Neural cell (in vitro differentiated cells): ENCODE data around the gene UNC5A. TPM values are rescaled to one million over a fixed set of nuclear protein-coding genes. Genes with fewer than 3 reads are reported as not detected.
A peak's percentile ranks its signal among the peaks of the same experiment; 100 is the strongest.

Experiments used
- H2AFZ ChIP-seq: fragments of 200-600, 300-800 bp; sonication (generic), shearing (Covaris generic); 2 replicates; pipeline ENCODE4 v1.6.0; 2014; ENCODE audit warnings: low read depth, mild to moderate bottlenecking, antibody characterized with exemption, low read length, moderate library complexity
- H3F3A ChIP-seq: fragments of 200-600 bp; shearing (Covaris generic); 2 replicates; pipeline ENCODE4 v1.6.1; 2016; ENCODE audit warnings: mild to moderate bottlenecking, moderate library complexity, mixed read lengths, antibody characterized with exemption, low read length; ENCODE audit not compliant: insufficient read depth, poor library complexity, severe bottlenecking
- H3K27ac ChIP-seq: fragments of 200-600, 300-800 bp; sonication (generic), shearing (Covaris generic); 2 replicates; pipeline ENCODE4 v1.5.1; 2014; ENCODE audit warnings: mild to moderate bottlenecking, low read length, moderate library complexity
- H3K27me3 ChIP-seq: fragments of 300-800, 200-600 bp; sonication (generic), shearing (Covaris generic); 2 replicates; pipeline ENCODE4 v1.6.0; 2014; ENCODE audit warnings: mild to moderate bottlenecking, low read depth, low read length, moderate library complexity; ENCODE audit not compliant: insufficient read depth
- H3K36me3 ChIP-seq: fragments of 300-800, 200-600 bp; sonication (generic), shearing (Covaris generic); 2 replicates; pipeline ENCODE4 v1.5.1; 2014; ENCODE audit warnings: mild to moderate bottlenecking, antibody characterized with exemption, low read length, moderate library complexity; ENCODE audit not compliant: insufficient read depth
- H3K4me2 ChIP-seq: fragments of 300-800, 200-600 bp; sonication (generic), shearing (Covaris generic); 2 replicates; pipeline ENCODE4 v1.6.0; 2014; ENCODE audit warnings: mild to moderate bottlenecking, low read length
- H3K4me3 ChIP-seq: fragments of 300-800, 200-600 bp; sonication (generic), shearing (Covaris generic); 2 replicates; pipeline ENCODE4 v1.5.1; 2014; ENCODE audit warnings: mild to moderate bottlenecking, low read length, moderate library complexity
- H3K79me2 ChIP-seq: fragments of 200-600 bp; shearing (Covaris generic); replicated peaks from 2 replicates; pipeline ENCODE4 v1.6.0; 2014; ENCODE audit warnings: mild to moderate bottlenecking, low read length, moderate library complexity; ENCODE audit not compliant: insufficient read depth
- H3K9ac ChIP-seq: fragments of 300-800, 200-600 bp; sonication (generic), shearing (Covaris generic); 2 replicates; pipeline ENCODE4 v1.6.1; 2016; ENCODE audit warnings: mild to moderate bottlenecking, low read length, mixed read lengths
- H3K9me2 ChIP-seq: fragments of 200-600 bp; shearing (Covaris generic); 2 replicates; pipeline ENCODE4 v1.6.1; 2016; ENCODE audit warnings: mild to moderate bottlenecking, low read length, mixed read lengths; ENCODE audit not compliant: insufficient read depth
- H3K9me3 ChIP-seq: fragments of 200-600, 300-800 bp; sonication (generic), shearing (Covaris generic); 2 replicates; pipeline ENCODE4 v1.6.1; 2016; ENCODE audit warnings: mild to moderate bottlenecking, mixed run types, low read length, moderate library complexity, mixed read lengths
- H4K20me1 ChIP-seq: fragments of 200-600 bp; shearing (Covaris generic); 2 replicates; pipeline ENCODE4 v1.6.1; 2016; ENCODE audit warnings: mild to moderate bottlenecking, mixed run types; ENCODE audit not compliant: insufficient read depth
- CTCF ChIP-seq: fragments of 450-650 bp; IDR thresholded peaks from 2 replicates; pipeline ENCODE4 v1.5.1; 2014; ENCODE audit warnings: antibody characterized with exemption, mild to moderate bottlenecking, moderate library complexity; ENCODE audit not compliant: poor library complexity, severe bottlenecking
- EP300 ChIP-seq: fragments of 450-650 bp; conservative IDR thresholded peaks from 2 replicates; pipeline ENCODE4 v1.6.1; 2014; ENCODE audit warnings: antibody characterized with exemption, mild to moderate bottlenecking, moderate library complexity; ENCODE audit not compliant: poor library complexity, severe bottlenecking
- EZH2 ChIP-seq: fragments of 200-600, 300-800 bp; shearing (Covaris generic), sonication (generic); IDR thresholded peaks from 2 replicates; pipeline ENCODE4 v1.6.1; 2014; ENCODE audit warnings: antibody characterized with exemption, low read length, borderline replicate concordance, mild to moderate bottlenecking; ENCODE audit not compliant: insufficient read depth, poor library complexity, severe bottlenecking
- MXI1 ChIP-seq: fragments of 450-650 bp; conservative IDR thresholded peaks from 2 replicates; pipeline ENCODE4 v1.6.1; 2014; ENCODE audit warnings: antibody characterized with exemption, mild to moderate bottlenecking; ENCODE audit not compliant: poor library complexity, severe bottlenecking
- POLR2AphosphoS5 ChIP-seq: IDR thresholded peaks from 2 replicates; pipeline ENCODE4 v1.6.1; 2012
- RAD21 ChIP-seq: fragments of 450-650 bp; conservative IDR thresholded peaks from 2 replicates; pipeline ENCODE4 v1.6.1; 2014; ENCODE audit warnings: antibody characterized with exemption, mild to moderate bottlenecking, moderate library complexity
- REST ChIP-seq: IDR thresholded peaks from 2 replicates; pipeline ENCODE4 v1.6.1; 2012; ENCODE audit warnings: borderline replicate concordance
- SMC3 ChIP-seq: fragments of 450-650 bp; conservative IDR thresholded peaks from 2 replicates; pipeline ENCODE4 v1.6.1; 2014; ENCODE audit warnings: antibody characterized with exemption, mild to moderate bottlenecking, moderate library complexity; ENCODE audit not compliant: poor library complexity
- TAF1 ChIP-seq: IDR thresholded peaks from 2 replicates; pipeline ENCODE4 v1.6.1; 2012; ENCODE audit warnings: low read depth
- polyA plus RNA-seq: library from polyadenylated mRNA; depleted of rRNA; stranded (reverse); fragments of >200 nt; gene quantifications from 2 replicates; pipeline ENCODE4 v1.2.3, GENCODE V29; 2014

Gene UNC5A
- polyA plus RNA-seq, 1 donor from 2014 or later: 2.7 TPM

- Histone ChIP-seq H3K9me2 (no peaks in the 10 kb centered on the region), H3F3A (no peaks in the 10 kb centered on the region), H4K20me1 (no peaks in the 10 kb centered on the region), H3K27me3 (peaks cover 7% of the 10 kb centered on the region), H3K27ac (no peak overlapping the region), H3K79me2 (no peaks in the 10 kb centered on the region), H3K4me3 (peak overlapping the region; percentile 55), H3K9me3 (no peaks in the 10 kb centered on the region), H2AFZ (no peak overlapping the region), H3K9ac (peak overlapping the region; percentile 50), H3K36me3 (no peaks in the 10 kb centered on the region), H3K4me2 (no peak overlapping the region)
- TF ChIP-seq SMC3 (no peak), RAD21 (no peak), CTCF (no peak), REST (no peak), TAF1 (no peak)
Observed at GRCh38 chr5:176818391-176819098, 8.2 kb downstream of the UNC5A start.

GRCh38 chr5:176819476-176819875, 9.1 kb downstream of the UNC5A start:
- no peak for TF ChIP-seq MXI1
- no peak for TF ChIP-seq TAF1
- Histone ChIP-seq H3K27me3 (peaks cover 7% of the 10 kb centered on the region), H3K4me3 (no peak overlapping the region), H3K9me2 (no peaks in the 10 kb centered on the region), H3K36me3 (no peaks in the 10 kb centered on the region), H3K4me2 (no peak overlapping the region), H3K79me2 (no peaks in the 10 kb centered on the region), H2AFZ (no peak overlapping the region), H3K9me3 (no peaks in the 10 kb centered on the region), H3K27ac (no peak overlapping the region), H3K9ac (no peak overlapping the region), H3F3A (no peaks in the 10 kb centered on the region), H4K20me1 (no peaks in the 10 kb centered on the region)

GRCh38 chr5:176820937-176821336, 10.6 kb downstream of the UNC5A start:
- no peak for TF ChIP-seq SMC3
- no peak for TF ChIP-seq RAD21
- no peak for TF ChIP-seq EP300
- no peak for TF ChIP-seq EZH2
- TF ChIP-seq TAF1: no peak
- TF ChIP-seq MXI1: no peak
- no peak for TF ChIP-seq REST
- no peak for TF ChIP-seq POLR2AphosphoS5
- no peak overlapping the region for H3K4me2 ChIP-seq
- H3K27ac ChIP-seq: no peak overlapping the region
- no peaks in the 10 kb centered on the region for H3K9me3 ChIP-seq
- no peaks in the 10 kb centered on the region for H3K79me2 ChIP-seq
- H3K27me3 ChIP-seq: peaks cover 7% of the 10 kb centered on the region
- no peak overlapping the region for H2AFZ ChIP-seq
- H3K36me3 ChIP-seq: no peaks in the 10 kb centered on the region
- H3K9ac ChIP-seq: no peak overlapping the region
- H3F3A ChIP-seq: no peaks in the 10 kb centered on the region
- no peaks in the 10 kb centered on the region for H4K20me1 ChIP-seq
- no peak overlapping the region for H3K4me3 ChIP-seq
- H3K9me2 ChIP-seq: no peaks in the 10 kb centered on the region
